T-cell (primary cell): Measurements from ENCODE around the gene PKHD1. TPM values are rescaled to one million over a fixed set of nuclear protein-coding genes. Genes with fewer than 3 reads are reported as not detected.

Experiments used
- ATAC-seq, 4 experiments: fragments of 200-7000 bp in 3 of 4; fragments of 150-1000 bp in 1 of 4; cut with Tn5 transposase; replicated peaks in 1 of 4; 1 replicate in 3 of 4; 2 replicates in 1 of 4; pipeline ENCODE4 v1.10.0; 2021; ENCODE audit warnings: moderate library complexity in 3 of 4, mild to moderate bottlenecking in 2 of 4, moderate number of reproducible peaks in 1 of 4
- CTCF ChIA-PET, 2 donors: fragments of 300-600 bp; sonication (Branson Sonifier 250); formaldehyde crosslinking; loops; one replicate each; lab custom pipeline; 2022; ENCODE audit warnings: antibody characterized with exemption in 2 of 2; lab: Charles Lee
- POLR2A ChIA-PET, 2 donors: fragments of 300-600 bp; sonication (Branson Sonifier 250); formaldehyde crosslinking; loops; one replicate each; lab custom pipeline; 2022; ENCODE audit warnings: antibody characterized with exemption in 2 of 2; lab: Charles Lee
- DNase-seq, 35 experiments: peaks; one replicate each; pipeline versions ENCODE4 v3.0.0 to v3.0.0-alpha.2; 2013 to 2023
- H3K27ac ChIP-seq: one replicate; pipeline ENCODE4 v1.5.1; 2013; ENCODE audit warnings: low read length
- H3K27me3 ChIP-seq, 2 experiments: replicated peaks in 1 of 2; 1 replicate in 1 of 2; 2 replicates in 1 of 2; pipeline versions ENCODE4 v1.6.1 to v1.7.0; 2013; ENCODE audit warnings: low read length in 1 of 2, mixed read lengths in 1 of 2; ENCODE audit not compliant: control insufficient read depth in 2 of 2, insufficient read depth in 2 of 2; ENCODE audit errors: extremely low read depth in 1 of 2
- H3K36me3 ChIP-seq, 2 donors: 1 replicate in 1 of 2; 2 replicates in 1 of 2; pipeline versions ENCODE4 v1.6.1 to v1.7.0; 2013; ENCODE audit warnings: low read length in 1 of 2; ENCODE audit not compliant: control insufficient read depth in 2 of 2, insufficient read depth in 1 of 2; ENCODE audit errors: extremely low read depth in 1 of 2
- H3K4me1 ChIP-seq, 2 experiments: 1 replicate in 1 of 2; 2 replicates in 1 of 2; pipeline versions ENCODE4 v1.6.1 to v1.7.0; 2013; ENCODE audit warnings: low read length in 2 of 2, mixed read lengths in 1 of 2; ENCODE audit not compliant: insufficient read depth in 2 of 2, control insufficient read depth in 1 of 2; ENCODE audit errors: extremely low read depth in 1 of 2
- H3K4me3 ChIP-seq, 2 donors: 1 replicate in 1 of 2; 2 replicates in 1 of 2; pipeline versions ENCODE4 v1.5.1 to v1.7.0; 2013; ENCODE audit warnings: mild to moderate bottlenecking in 2 of 2, low read length in 1 of 2, moderate library complexity in 1 of 2; ENCODE audit not compliant: control insufficient read depth in 1 of 2; ENCODE audit errors: extremely low read depth in 1 of 2
- H3K9me3 ChIP-seq: 2 replicates; pipeline ENCODE4 v1.7.0; 2013
- H3K27ac Mint-ChIP-seq, 2 donors: one replicate each; pipeline ENCODE4 v1.8.0; 2020 to 2021; ENCODE audit warnings: mild to moderate bottlenecking in 2 of 2, mixed read lengths in 2 of 2
- H3K27me3 Mint-ChIP-seq, 2 donors: one replicate each; pipeline ENCODE4 v1.8.0; 2021 to 2022; ENCODE audit warnings: mixed read lengths in 2 of 2
- H3K36me3 Mint-ChIP-seq: one replicate; pipeline ENCODE4 v1.8.0; 2021; ENCODE audit warnings: mixed read lengths
- H3K4me1 Mint-ChIP-seq, 3 donors: one replicate each; pipeline ENCODE4 v1.8.0; 2020 to 2022; ENCODE audit warnings: mixed read lengths in 3 of 3, mild to moderate bottlenecking in 1 of 3
- H3K4me3 Mint-ChIP-seq, 3 donors: one replicate each; pipeline ENCODE4 v1.8.0; 2020 to 2022; ENCODE audit warnings: mild to moderate bottlenecking in 3 of 3, mixed read lengths in 3 of 3, moderate library complexity in 3 of 3
- H3K9me3 Mint-ChIP-seq, 3 donors: one replicate each; pipeline ENCODE4 v1.8.0; 2020 to 2022; ENCODE audit warnings: mixed read lengths in 3 of 3
- WGBS: methylation state at CpG from one replicate; pipeline ENCODE4 v1.1.5; 2013; ENCODE audit warnings: missing lambda C conversion rate; ENCODE audit not compliant: insufficient coverage; 5-methylcytosine and 5-hydroxymethylcytosine counted together
- total RNA-seq, 35 experiments: library from RNA in 6 of 35; stranded (reverse) in 6 of 35; fragments of 120-200 nt in 1 of 35; gene quantifications; one replicate each; pipeline versions ENCODE4 v1.2.1 to v1.2.4 and lab custom pipeline; 2013 to 2026

PKHD1 gene
- total RNA-seq, 5 donors from 2014 or later (not counting 1 experiment from before 2014, with no cell fraction given), result 0.03 TPM; not detected in 3

DNA sequence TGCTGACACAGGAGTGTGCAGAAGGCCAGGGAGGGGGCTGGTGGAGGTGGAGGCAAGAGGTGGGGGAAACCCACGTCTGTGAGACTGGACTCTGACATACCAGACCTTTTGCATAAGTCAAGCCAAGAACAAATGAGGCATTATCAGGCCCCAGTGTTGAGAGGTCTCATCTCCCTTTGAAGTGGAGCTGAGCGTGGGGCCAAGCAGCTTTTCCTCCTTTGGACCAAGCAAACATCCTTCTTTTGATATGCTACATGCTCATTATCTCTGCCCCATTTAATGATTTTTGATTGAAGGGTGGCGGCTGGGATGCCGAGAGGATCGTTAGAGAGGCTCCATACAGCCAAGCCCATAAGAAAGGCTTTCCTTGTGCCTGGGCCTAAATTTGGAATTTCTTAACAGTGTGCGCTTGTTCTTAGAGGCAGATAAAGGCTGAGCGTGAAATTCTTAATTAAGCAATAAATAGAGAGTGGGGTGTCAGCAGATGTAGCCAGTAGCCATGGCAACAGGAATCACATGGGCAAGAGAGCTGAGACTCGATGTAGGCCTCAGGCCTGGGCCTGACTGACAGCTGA is 244.5 kb downstream of the PKHD1 start:
- DNase-seq, result no peak
- 61% methylated on average over 2 of the region's 8 CpGs for WGBS
- Histone ChIP-seq H3K36me3 (no peaks in the 10 kb centered on the region), H3K4me3 (no peak overlapping the region), H3K27me3 (peaks cover 0 to 6% of the 10 kb centered on the region in 2 experiments), H3K9me3 (no peaks in the 10 kb centered on the region), H3K4me1 (no peaks in the 10 kb centered on the region), H3K27ac (no peak overlapping the region)
- H3K27me3 Mint-ChIP-seq, result no peaks in the 10 kb centered on the region
- no peak overlapping the region for H3K4me3 Mint-ChIP-seq
- no peaks in the 10 kb centered on the region for H3K4me1 Mint-ChIP-seq
- no peak overlapping the region for H3K27ac Mint-ChIP-seq
- H3K36me3 Mint-ChIP-seq, result no peaks in the 10 kb centered on the region
- ChIA-PET CTCF (interaction anchor here in 1 of 2 donors (0.6 kb wide), 1 partner anchor 116 kb away, joined by 3 read pairs; no protein-coding TSS in a partner anchor), POLR2A (no interaction called here)
- no peaks in the 10 kb centered on the region for H3K9me3 Mint-ChIP-seq
- no peak for ATAC-seq

DNA sequence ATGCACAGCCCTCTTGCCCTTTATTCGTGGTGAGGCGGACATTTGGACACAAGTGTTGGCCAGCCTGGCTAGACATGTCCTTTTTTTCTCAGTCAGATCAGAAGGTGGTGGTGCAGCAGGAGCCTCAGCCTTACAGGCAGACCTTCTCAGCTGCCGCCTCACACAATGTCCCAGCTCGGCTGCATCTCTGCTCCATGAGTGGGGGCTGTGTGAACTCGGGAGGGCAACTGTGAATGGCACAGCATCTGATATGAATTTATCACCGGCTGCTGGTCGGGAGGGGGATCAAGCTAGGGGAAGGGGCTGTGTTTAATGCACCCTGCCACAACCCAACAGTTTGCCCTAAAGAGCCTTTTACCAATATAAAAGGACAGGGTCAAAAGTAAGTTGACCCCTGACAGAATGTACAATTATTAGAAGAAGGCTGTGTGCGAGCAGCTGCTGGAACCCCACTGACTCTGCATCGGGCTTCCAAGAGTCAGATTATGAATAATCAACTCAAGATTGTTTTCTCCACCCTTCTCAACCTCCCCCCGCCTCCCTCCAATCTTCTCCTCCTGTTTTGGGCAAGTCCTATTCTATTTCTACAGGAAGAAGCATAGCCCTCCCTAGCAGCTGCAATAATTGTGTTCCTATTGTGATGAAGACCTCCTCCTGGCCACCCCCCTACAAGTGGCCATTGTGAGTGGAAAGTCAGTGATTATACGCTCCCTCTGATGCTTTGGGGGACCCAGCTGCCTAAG is 245.2 kb downstream of the PKHD1 start:
- Histone ChIP-seq H3K27ac (no peak overlapping the region), H3K4me3 (no peak overlapping the region), H3K4me1 (no peaks in the 10 kb centered on the region), H3K27me3 (peaks cover 0 to 6% of the 10 kb centered on the region in 2 experiments), H3K36me3 (no peaks in the 10 kb centered on the region), H3K9me3 (no peaks in the 10 kb centered on the region)
- ChIA-PET CTCF (no interaction called here), POLR2A (no interaction called here)
- Mint-ChIP-seq H3K4me1 (no peaks in the 10 kb centered on the region), H3K9me3 (no peaks in the 10 kb centered on the region), H3K27me3 (no peaks in the 10 kb centered on the region), H3K27ac (no peak overlapping the region), H3K36me3 (no peaks in the 10 kb centered on the region), H3K4me3 (no peak overlapping the region)
- 89% methylated on average over 4 of the region's 11 CpGs for WGBS
- DNase-seq, result no peak
- no peak for ATAC-seq

DNA sequence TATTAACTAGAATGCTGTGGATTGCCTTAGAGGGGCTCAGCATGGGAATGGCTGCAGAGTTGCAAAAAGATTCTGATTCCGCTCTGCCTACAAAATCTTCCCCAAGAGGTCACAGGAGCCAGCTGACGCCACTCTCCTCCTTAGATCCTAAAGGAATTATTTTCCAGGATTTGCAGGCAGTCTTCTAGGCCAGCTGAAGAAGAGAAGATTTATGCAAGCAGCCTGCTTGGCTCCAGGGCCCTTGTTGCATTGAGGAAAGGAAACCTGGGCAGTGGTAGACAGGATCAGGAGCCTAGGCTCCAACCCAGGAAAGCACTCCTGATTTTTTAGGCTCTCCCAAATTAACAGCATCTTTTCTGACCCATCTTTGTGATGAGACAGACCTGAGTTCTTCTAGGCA is 245.8 kb downstream of the PKHD1 start:
- Histone ChIP-seq H3K27ac (no peak overlapping the region), H3K4me3 (no peak overlapping the region), H3K36me3 (no peaks in the 10 kb centered on the region), H3K4me1 (no peaks in the 10 kb centered on the region), H3K27me3 (peaks cover 0 to 6% of the 10 kb centered on the region in 2 experiments), H3K9me3 (no peaks in the 10 kb centered on the region)
- ChIA-PET CTCF (no interaction called here), POLR2A (no interaction called here)
- ATAC-seq, result no peak
- 100% methylated on average over 2 of the region's 2 CpGs for WGBS
- Mint-ChIP-seq H3K27ac (no peak overlapping the region), H3K36me3 (no peaks in the 10 kb centered on the region), H3K27me3 (no peaks in the 10 kb centered on the region), H3K9me3 (no peaks in the 10 kb centered on the region), H3K4me1 (no peaks in the 10 kb centered on the region), H3K4me3 (no peak overlapping the region)
- no peak for DNase-seq

DNA sequence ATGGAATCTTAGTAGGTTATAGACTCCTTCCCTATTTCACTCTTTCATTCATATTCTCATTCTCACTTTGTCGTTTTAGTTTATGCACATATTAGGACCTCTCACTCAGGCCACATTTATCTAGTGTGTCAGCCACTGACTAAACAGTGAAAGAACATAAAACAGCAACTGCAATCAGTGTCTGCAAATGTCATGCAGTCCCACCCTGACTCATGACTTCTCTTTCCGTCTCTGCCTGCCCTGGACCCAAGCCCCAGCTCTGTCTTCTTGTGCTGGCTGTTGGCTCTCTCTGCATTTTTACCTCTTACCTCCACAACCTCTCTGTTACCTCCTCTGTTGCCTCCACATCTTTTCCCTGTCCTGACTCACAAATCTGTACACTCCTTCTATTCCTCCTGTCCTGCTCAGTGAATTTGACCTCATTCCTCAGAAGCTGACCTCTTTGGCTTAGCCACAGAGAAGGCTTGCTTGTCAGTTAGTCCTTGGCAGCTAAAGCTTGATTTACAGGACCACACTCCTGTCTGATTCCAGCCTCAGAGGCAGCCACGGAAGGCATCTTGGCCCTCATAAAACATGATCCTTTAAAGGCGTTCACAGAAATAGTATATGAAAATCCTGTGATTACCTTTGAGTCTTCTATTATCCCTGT is 247.6 kb downstream of the PKHD1 start:
- Histone ChIP-seq H3K27me3 (peaks cover 0 to 6% of the 10 kb centered on the region in 2 experiments), H3K4me3 (no peak overlapping the region), H3K9me3 (no peaks in the 10 kb centered on the region), H3K4me1 (no peaks in the 10 kb centered on the region), H3K36me3 (no peaks in the 10 kb centered on the region), H3K27ac (no peak overlapping the region)
- CTCF ChIA-PET, result no interaction called here
- no peaks in the 10 kb centered on the region for H3K36me3 Mint-ChIP-seq
- DNase-seq (no peak), ATAC-seq (no peak)
- H3K27me3 Mint-ChIP-seq, result no peaks in the 10 kb centered on the region
- no peaks in the 10 kb centered on the region for H3K4me1 Mint-ChIP-seq
- H3K9me3 Mint-ChIP-seq, result no peaks in the 10 kb centered on the region
- WGBS, result 69% methylated on average over 2 of the region's 4 CpGs
- no peak overlapping the region for H3K4me3 Mint-ChIP-seq
- POLR2A ChIA-PET, result no interaction called here
- no peak overlapping the region for H3K27ac Mint-ChIP-seq

DNA sequence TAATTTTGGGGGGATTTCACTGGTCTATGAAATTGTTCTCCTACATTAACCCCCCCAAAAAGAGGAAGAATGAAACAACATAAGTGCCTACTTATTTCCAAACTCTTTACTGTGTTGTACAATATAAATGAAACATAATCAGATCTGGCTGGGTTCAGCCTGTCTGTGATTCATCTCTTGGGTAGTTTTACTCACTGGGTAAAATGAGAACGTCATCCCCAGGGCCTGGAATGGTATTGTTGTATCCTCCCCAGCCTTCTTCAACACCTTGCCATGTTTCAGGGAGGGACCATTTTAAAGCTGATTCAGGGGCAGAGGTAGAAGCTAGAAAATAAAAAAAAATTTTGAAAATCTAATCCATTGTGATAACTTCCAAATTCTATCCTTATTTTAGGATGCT is 256.7 kb downstream of the PKHD1 start:
- Mint-ChIP-seq H3K4me1 (no peaks in the 10 kb centered on the region), H3K27ac (no peak overlapping the region), H3K9me3 (no peaks in the 10 kb centered on the region), H3K4me3 (no peak overlapping the region), H3K36me3 (no peaks in the 10 kb centered on the region), H3K27me3 (peaks cover 0 to 2% of the 10 kb centered on the region in 2 donors)
- Histone ChIP-seq H3K27me3 (no peaks in the 10 kb centered on the region), H3K4me1 (no peaks in the 10 kb centered on the region), H3K36me3 (no peaks in the 10 kb centered on the region), H3K4me3 (no peak overlapping the region), H3K9me3 (no peaks in the 10 kb centered on the region), H3K27ac (no peak overlapping the region)
- POLR2A ChIA-PET, result no interaction called here
- ATAC-seq (no peak), DNase-seq (no peak)
- WGBS, result no CpG with 5 or more reads among the region's 1 CpG
- CTCF ChIA-PET, result no interaction called here

DNA sequence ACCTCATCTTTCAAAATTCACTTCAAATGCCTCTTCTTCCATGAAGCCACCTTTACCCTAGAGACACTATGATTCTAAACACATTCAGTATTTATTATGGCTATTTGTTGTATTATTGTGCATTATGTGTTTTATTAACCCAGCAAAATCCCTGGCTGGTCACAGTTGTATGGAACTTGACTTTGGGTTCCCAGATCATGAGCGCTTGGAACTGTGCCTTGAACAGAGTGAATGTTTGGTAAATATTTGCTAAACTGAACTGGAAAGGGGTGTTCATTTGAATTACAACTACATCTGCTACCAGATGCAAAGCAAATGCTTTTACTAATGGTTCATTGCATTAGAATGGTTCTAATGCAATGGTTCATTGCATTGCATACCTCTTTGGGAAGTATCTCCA is 259.8 kb downstream of the PKHD1 start:
- ATAC-seq (no peak), DNase-seq (no peak)
- Mint-ChIP-seq H3K36me3 (no peaks in the 10 kb centered on the region), H3K4me1 (no peaks in the 10 kb centered on the region), H3K27ac (no peak overlapping the region), H3K9me3 (no peaks in the 10 kb centered on the region), H3K4me3 (no peak overlapping the region), H3K27me3 (peaks cover 0 to 4% of the 10 kb centered on the region in 2 donors)
- Histone ChIP-seq H3K36me3 (no peaks in the 10 kb centered on the region), H3K27ac (no peak overlapping the region), H3K4me3 (no peak overlapping the region), H3K4me1 (no peaks in the 10 kb centered on the region), H3K9me3 (no peaks in the 10 kb centered on the region), H3K27me3 (no peaks in the 10 kb centered on the region)
- 100% methylated on average over 1 of the region's 1 CpG for WGBS
- ChIA-PET CTCF (no interaction called here), POLR2A (no interaction called here)
